Trophoblast cell (in vitro differentiated cells and primary cell): ENCODE results near the gene RBMX.

ENCODE experiments used
- DNase-seq, 2 donors: peaks; one replicate each; pipeline ENCODE4 v3.0.0-alpha.2; 2016
- H2AFZ ChIP-seq: 2 replicates; pipeline ENCODE4 v1.6.1; 2013; ENCODE audit warnings: low read length, moderate library complexity, mild to moderate bottlenecking; ENCODE audit not compliant: insufficient read depth, poor library complexity
- H2AK5ac ChIP-seq: 2 replicates; pipeline ENCODE4 v1.6.1; 2013; ENCODE audit warnings: mild to moderate bottlenecking, low read length
- H2BK120ac ChIP-seq: 2 replicates; pipeline ENCODE4 v1.6.1; 2013; ENCODE audit warnings: low read length, mild to moderate bottlenecking, moderate library complexity; ENCODE audit not compliant: insufficient read depth, poor library complexity
- H2BK12ac ChIP-seq: 2 replicates; pipeline ENCODE4 v1.6.1; 2013; ENCODE audit warnings: mild to moderate bottlenecking, low read length, moderate library complexity
- H2BK5ac ChIP-seq: 2 replicates; pipeline ENCODE4 v1.6.1; 2013; ENCODE audit warnings: low read length, low read depth, moderate library complexity, mild to moderate bottlenecking; ENCODE audit not compliant: poor library complexity
- H3K14ac ChIP-seq: 2 replicates; pipeline ENCODE4 v1.6.1; 2013; ENCODE audit warnings: mild to moderate bottlenecking, low read length
- H3K18ac ChIP-seq: 2 replicates; pipeline ENCODE4 v1.6.1; 2013; ENCODE audit warnings: mild to moderate bottlenecking, low read length
- H3K23ac ChIP-seq: 2 replicates; pipeline ENCODE4 v1.6.1; 2013; ENCODE audit warnings: low read length
- H3K27ac ChIP-seq: 2 replicates; pipeline ENCODE4 v1.5.1; 2013; ENCODE audit warnings: low read depth, mild to moderate bottlenecking, inconsistent platforms, low read length, moderate library complexity
- H3K27me3 ChIP-seq: 2 replicates; pipeline ENCODE4 v1.6.1; 2013; ENCODE audit warnings: inconsistent platforms, mild to moderate bottlenecking, low read length, moderate library complexity; ENCODE audit not compliant: insufficient read depth
- H3K36me3 ChIP-seq, 2 experiments: 1 replicate in 1 of 2; 2 replicates in 1 of 2; pipeline ENCODE4 v1.6.1; 2013; ENCODE audit warnings: low read length in 2 of 2, mild to moderate bottlenecking in 2 of 2, moderate library complexity in 1 of 2; ENCODE audit not compliant: insufficient read depth in 2 of 2, control insufficient read depth in 1 of 2
- H3K4ac ChIP-seq: 2 replicates; pipeline ENCODE4 v1.6.1; 2013; ENCODE audit warnings: low read depth, mild to moderate bottlenecking, low read length, moderate library complexity
- H3K4me1 ChIP-seq, 2 experiments: 1 replicate in 1 of 2; 2 replicates in 1 of 2; pipeline ENCODE4 v1.6.1; 2013; ENCODE audit warnings: low read length in 2 of 2, mild to moderate bottlenecking in 2 of 2, moderate library complexity in 1 of 2; ENCODE audit not compliant: insufficient read depth in 2 of 2, control insufficient read depth in 1 of 2
- H3K4me2 ChIP-seq: 2 replicates; pipeline ENCODE4 v1.6.1; 2013; ENCODE audit warnings: inconsistent platforms, mild to moderate bottlenecking, low read length, moderate library complexity
- H3K4me3 ChIP-seq: 2 replicates; pipeline ENCODE4 v1.5.1; 2013; ENCODE audit warnings: mild to moderate bottlenecking, low read depth, low read length, inconsistent platforms
- H3K79me1 ChIP-seq: one replicate; pipeline ENCODE4 v1.6.1; 2013; ENCODE audit warnings: low read length
- H3K79me2 ChIP-seq: 2 replicates; pipeline ENCODE4 v1.6.1; 2013; ENCODE audit warnings: low read length, mild to moderate bottlenecking; ENCODE audit not compliant: control insufficient read depth, insufficient read depth, poor library complexity
- H3K9ac ChIP-seq: 2 replicates; pipeline ENCODE4 v1.6.1; 2013; ENCODE audit warnings: mild to moderate bottlenecking, low read length
- H3K9me3 ChIP-seq: 2 replicates; pipeline ENCODE4 v1.6.1; 2013; ENCODE audit warnings: low read depth, mild to moderate bottlenecking, control low read depth, inconsistent platforms, low read length; ENCODE audit not compliant: insufficient read depth
- H4K12ac ChIP-seq: 2 replicates; pipeline ENCODE4 v1.6.1; 2013; ENCODE audit warnings: low read depth, mild to moderate bottlenecking, low read length, moderate library complexity
- H4K8ac ChIP-seq: 2 replicates; pipeline ENCODE4 v1.6.1; 2013; ENCODE audit warnings: low read depth, mild to moderate bottlenecking, low read length, moderate library complexity
- H4K91ac ChIP-seq: one replicate; pipeline ENCODE4 v1.6.1; 2013; ENCODE audit warnings: low read depth, mild to moderate bottlenecking, low read length, moderate library complexity
- WGBS: extraction: QIAGEN DNeasy Blood & Tissue Kit; methylation state at CpG from one replicate; pipeline ENCODE4 v1.1.7; 2013; ENCODE audit warnings: missing lambda C conversion rate; ENCODE audit not compliant: insufficient read length, insufficient coverage; ENCODE audit errors: extremely low coverage; 5-methylcytosine and 5-hydroxymethylcytosine counted together

RBMX gene

GRCh38 chrX:136867096-136867491, 13.4 kb downstream of the RBMX start:
- no peak overlapping the region for H4K12ac ChIP-seq
- no peaks in the 10 kb centered on the region for H3K9me3 ChIP-seq
- H3K27me3 ChIP-seq, result no peaks in the 10 kb centered on the region
- H2BK120ac ChIP-seq, result no peak overlapping the region
- H4K8ac ChIP-seq, result no peak overlapping the region
- H2AK5ac ChIP-seq, result no peak overlapping the region
- no peaks in the 10 kb centered on the region for H3K79me2 ChIP-seq
- H3K79me1 ChIP-seq, result no peaks in the 10 kb centered on the region
- no peak overlapping the region for H2AFZ ChIP-seq
- no peak overlapping the region for H4K91ac ChIP-seq
- no peak overlapping the region for H3K9ac ChIP-seq
- DNase-seq, result no peak
- H3K4ac ChIP-seq, result no peak overlapping the region
- no peak overlapping the region for H3K4me2 ChIP-seq
- H3K14ac ChIP-seq, result no peak overlapping the region
- no peaks in the 10 kb centered on the region for H3K4me1 ChIP-seq
- H3K36me3 ChIP-seq, result peaks cover 26 to 32% of the 10 kb centered on the region in 2 experiments
- no peak overlapping the region for H3K4me3 ChIP-seq
- H3K18ac ChIP-seq, result no peak overlapping the region
- H3K27ac ChIP-seq, result no peak overlapping the region
- no peak overlapping the region for H3K23ac ChIP-seq
- H2BK5ac ChIP-seq, result no peak overlapping the region
- WGBS, result no CpG with 5 or more reads among the region's 4 CpGs
- no peak overlapping the region for H2BK12ac ChIP-seq

GRCh38 chrX:136866337-136867095, 14.0 kb downstream of the RBMX start:
- H3K27me3 ChIP-seq, result no peaks in the 10 kb centered on the region
- no peak overlapping the region for H3K18ac ChIP-seq
- no peak overlapping the region for H2BK120ac ChIP-seq
- no peak overlapping the region for H3K23ac ChIP-seq
- H4K8ac ChIP-seq, result no peak overlapping the region
- peaks cover 24 to 29% of the 10 kb centered on the region in 2 experiments for H3K36me3 ChIP-seq
- DNase-seq, result no peak
- no peak overlapping the region for H2AFZ ChIP-seq
- no peak overlapping the region for H2BK12ac ChIP-seq
- H3K79me2 ChIP-seq, result no peaks in the 10 kb centered on the region
- H3K79me1 ChIP-seq, result no peaks in the 10 kb centered on the region
- no peak overlapping the region for H4K91ac ChIP-seq
- H3K9ac ChIP-seq, result no peak overlapping the region
- no peak overlapping the region for H3K27ac ChIP-seq
- H2BK5ac ChIP-seq, result no peak overlapping the region
- H3K9me3 ChIP-seq, result no peaks in the 10 kb centered on the region
- no peak overlapping the region for H3K14ac ChIP-seq
- H3K4me2 ChIP-seq, result no peak overlapping the region
- no peak overlapping the region for H2AK5ac ChIP-seq
- no peaks in the 10 kb centered on the region for H3K4me1 ChIP-seq
- no peak overlapping the region for H4K12ac ChIP-seq
- WGBS, result no CpG with 5 or more reads among the region's 14 CpGs
- no peak overlapping the region for H3K4ac ChIP-seq
- no peak overlapping the region for H3K4me3 ChIP-seq

- Histone ChIP-seq H3K4ac (no peak overlapping the region), H3K4me1 (no peaks in the 10 kb centered on the region), H4K12ac (peak overlapping the region; percentile 70), H3K36me3 (peaks cover 16 to 25% of the 10 kb centered on the region in 2 experiments), H3K9me3 (no peaks in the 10 kb centered on the region), H2BK5ac (no peak overlapping the region), H3K79me2 (no peaks in the 10 kb centered on the region), H3K9ac (no peak overlapping the region), H3K4me2 (no peak overlapping the region), H3K4me3 (no peak overlapping the region), H3K27me3 (no peaks in the 10 kb centered on the region), H3K23ac (no peak overlapping the region), H2AFZ (no peak overlapping the region), H2AK5ac (no peak overlapping the region), H2BK12ac (no peak overlapping the region), H3K18ac (no peak overlapping the region), H3K14ac (no peak overlapping the region), H4K91ac (no peak overlapping the region), H3K79me1 (no peaks in the 10 kb centered on the region), H2BK120ac (no peak overlapping the region), H3K27ac (no peak overlapping the region), H4K8ac (no peak overlapping the region)
- DNase-seq, result no peak
- WGBS, result no CpG with 5 or more reads among the region's 9 CpGs
These were observed 15.0 kb downstream of the RBMX start for GRCh38 chrX:136865270-136866158.

GRCh38 chrX:136863826-136864225, 16.7 kb downstream of the RBMX start:
- Histone ChIP-seq H3K23ac (no peak overlapping the region), H3K36me3 (peaks cover 20 to 24% of the 10 kb centered on the region in 2 experiments), H3K4me1 (no peaks in the 10 kb centered on the region), H3K79me2 (no peaks in the 10 kb centered on the region), H3K4me2 (no peak overlapping the region), H3K9ac (no peak overlapping the region), H3K9me3 (no peaks in the 10 kb centered on the region), H2BK5ac (no peak overlapping the region), H3K27ac (no peak overlapping the region), H2BK12ac (no peak overlapping the region), H3K27me3 (no peaks in the 10 kb centered on the region), H4K8ac (no peak overlapping the region), H4K91ac (no peak overlapping the region), H3K4me3 (no peak overlapping the region), H2AK5ac (no peak overlapping the region), H3K14ac (no peak overlapping the region), H2BK120ac (no peak overlapping the region), H3K79me1 (no peaks in the 10 kb centered on the region), H2AFZ (no peak overlapping the region), H4K12ac (no peak overlapping the region), H3K4ac (no peak overlapping the region), H3K18ac (no peak overlapping the region)
- no peak for DNase-seq
- WGBS, result no CpG with 5 or more reads among the region's 2 CpGs
